Liver (tissue), 9 donors: Measurements from ENCODE around the gene TTC23L. TPM values are rescaled to one million over a fixed set of nuclear protein-coding genes. Genes with fewer than 3 reads are reported as not detected.

Experiments
- DNase-seq: peaks from one replicate; pipeline ENCODE4 v3.0.0-alpha.2; 2017; ENCODE audit warnings: low spot score
- H3K27ac ChIP-seq, 2 donors: one replicate each; pipeline ENCODE4 v1.7.0; 2013; ENCODE audit warnings: inconsistent platforms in 2 of 2, low read length in 2 of 2, control low read depth in 1 of 2, low read depth in 1 of 2, mild to moderate bottlenecking in 1 of 2
- H3K27me3 ChIP-seq, 4 donors: one replicate each; pipeline versions ENCODE4 v1.6.1 to v1.7.0; 2013; ENCODE audit warnings: low read length in 3 of 4, inconsistent platforms in 1 of 4, mild to moderate bottlenecking in 1 of 4, moderate library complexity in 1 of 4; ENCODE audit not compliant: control insufficient read depth in 4 of 4, insufficient read depth in 4 of 4
- H3K36me3 ChIP-seq, 4 donors: one replicate each; pipeline versions ENCODE4 v1.6.1 to v1.7.0; 2013; ENCODE audit warnings: low read length in 3 of 4, mild to moderate bottlenecking in 3 of 4, low read depth in 1 of 4, moderate library complexity in 1 of 4; ENCODE audit not compliant: control insufficient read depth in 4 of 4, insufficient read depth in 3 of 4
- H3K4me1 ChIP-seq, 4 donors: one replicate each; pipeline versions ENCODE4 v1.6.1 to v1.7.0; 2013; ENCODE audit warnings: low read length in 3 of 4, mild to moderate bottlenecking in 3 of 4, moderate library complexity in 1 of 4; ENCODE audit not compliant: control insufficient read depth in 4 of 4, insufficient read depth in 4 of 4
- H3K4me3 ChIP-seq, 3 donors: one replicate each; pipeline versions ENCODE4 v1.6.1 to v1.7.0; 2013; ENCODE audit warnings: low read length in 3 of 3, control low read depth in 1 of 3, low read depth in 1 of 3, mild to moderate bottlenecking in 1 of 3
- H3K9ac ChIP-seq, 2 donors: one replicate each; pipeline ENCODE4 v1.7.0; 2013; ENCODE audit warnings: low read length in 2 of 2, mild to moderate bottlenecking in 2 of 2, moderate library complexity in 2 of 2, control low read depth in 1 of 2, low read depth in 1 of 2
- H3K9me3 ChIP-seq, 4 donors: one replicate each; pipeline versions ENCODE4 v1.6.1 to v1.7.0; 2013; ENCODE audit warnings: low read length in 3 of 4; ENCODE audit not compliant: control insufficient read depth in 4 of 4
- ATF3 ChIP-seq: IDR thresholded peaks from 2 replicates; pipeline ENCODE4 v1.6.1; 2016; ENCODE audit warnings: antibody characterized with exemption
- CTCF ChIP-seq: fragments of 150-350 bp; IDR thresholded peaks from 2 replicates; pipeline ENCODE4 v1.5.1; 2017; ENCODE audit warnings: improper control_type of control experiment, low read depth, low read length; ENCODE audit not compliant: missing input control
- EGR1 ChIP-seq, 2 donors: IDR thresholded peaks; 2 replicates each; pipeline ENCODE4 v1.6.1; 2016 to 2018; ENCODE audit warnings: antibody characterized with exemption in 2 of 2, low read depth in 2 of 2
- FOXA1 ChIP-seq: IDR thresholded peaks from 2 replicates; pipeline ENCODE4 v1.6.1; 2016; ENCODE audit warnings: antibody characterized with exemption
- FOXA2 ChIP-seq: IDR thresholded peaks from 2 replicates; pipeline ENCODE4 v1.6.1; 2016; ENCODE audit warnings: antibody characterized with exemption
- GABPA ChIP-seq, 2 donors: IDR thresholded peaks in 1 of 2; conservative IDR thresholded peaks in 1 of 2; 2 replicates each; pipeline ENCODE4 v1.6.1; 2016; ENCODE audit warnings: antibody characterized with exemption in 2 of 2, mild to moderate bottlenecking in 1 of 2, moderate library complexity in 1 of 2
- HNF4A ChIP-seq, 2 donors: conservative IDR thresholded peaks; 2 replicates each; pipeline ENCODE4 v1.6.1; 2016; ENCODE audit warnings: antibody characterized with exemption in 2 of 2, mild to moderate bottlenecking in 2 of 2
- HNF4G ChIP-seq: IDR thresholded peaks from 2 replicates; pipeline ENCODE4 v1.6.1; 2016; ENCODE audit warnings: antibody characterized with exemption
- JUND ChIP-seq, 2 donors: IDR thresholded peaks; 2 replicates each; pipeline ENCODE4 v1.6.1; 2016; ENCODE audit warnings: antibody characterized with exemption in 2 of 2
- MAX ChIP-seq: IDR thresholded peaks from 2 replicates; pipeline ENCODE4 v1.6.1; 2016; ENCODE audit warnings: antibody characterized with exemption
- NR2F2 ChIP-seq: IDR thresholded peaks from 2 replicates; pipeline ENCODE4 v1.6.1; 2016; ENCODE audit warnings: antibody characterized with exemption
- RAD21 ChIP-seq, 2 donors: IDR thresholded peaks; 2 replicates each; pipeline ENCODE4 v1.6.1; 2016; ENCODE audit warnings: antibody characterized with exemption in 2 of 2, mild to moderate bottlenecking in 2 of 2
- REST ChIP-seq: IDR thresholded peaks from 2 replicates; pipeline ENCODE4 v1.6.1; 2016; ENCODE audit warnings: antibody characterized with exemption, mild to moderate bottlenecking
- RXRA ChIP-seq, 2 donors: IDR thresholded peaks; 2 replicates each; pipeline ENCODE4 v1.6.1; 2017 to 2018; ENCODE audit warnings: antibody characterized with exemption in 2 of 2, mild to moderate bottlenecking in 1 of 2
- SP1 ChIP-seq: IDR thresholded peaks from 2 replicates; pipeline ENCODE4 v1.6.1; 2018; ENCODE audit warnings: antibody characterized with exemption, mild to moderate bottlenecking
- TAF1 ChIP-seq: conservative IDR thresholded peaks from 2 replicates; pipeline ENCODE4 v1.6.1; 2016; ENCODE audit warnings: antibody characterized with exemption, mild to moderate bottlenecking
- YY1 ChIP-seq: IDR thresholded peaks from 2 replicates; pipeline ENCODE4 v1.6.1; 2016; ENCODE audit warnings: antibody characterized with exemption, mild to moderate bottlenecking
- ZBTB33 ChIP-seq: IDR thresholded peaks from 2 replicates; pipeline ENCODE4 v1.6.1; 2016; ENCODE audit warnings: antibody characterized with exemption
- WGBS: extraction: QIAGEN DNeasy Blood & Tissue Kit; methylation state at CpG from one replicate; pipeline ENCODE4 v1.1.7; 2013; 5-methylcytosine and 5-hydroxymethylcytosine counted together
- polyA plus RNA-seq, 2 donors: library from polyadenylated mRNA; stranded (reverse) in 1 of 2; unstranded in 1 of 2; fragments of 200-250 nt in 1 of 2; fragments of >200 nt in 1 of 2; fragmentation: Nextera tagmentation in 1 of 2; extraction: Ambion mirVana in 1 of 2; gene quantifications; one replicate each; pipeline versions ENCODE4 v1.2.1 to v1.2.3, GENCODE V29; 2013 to 2015
- total RNA-seq, 2 donors: library from RNA; depleted of rRNA; stranded (reverse); fragments of >200 nt; gene quantifications; one replicate each; pipeline ENCODE4 v1.2.3, GENCODE V29; 2014
- donor health status: healthy.
- donor health status: healthy.
- donor health status: healthy.
- donor health status: healthy.
- donor health status: healthy.

TTC23L gene
- total and polyA plus RNA-seq, 4 donors = 0.03 to 0.19 (median 0.08) TPM; not detected in 1

GRCh38 chr5:34849253-34849652 is 10.3 kb downstream of the TTC23L start:
- TF ChIP-seq FOXA2 (no peak), ATF3 (no peak), YY1 (no peak), MAX (no peak), ZBTB33 (no peak), CTCF (no peak), JUND (IDR thresholded peaks at IDR 0.05) (no peak), RAD21 (IDR thresholded peaks at IDR 0.05) (no peak), HNF4A (conservative IDR thresholded peaks at IDR 0.05) (no peak), SP1 (no peak), RXRA (IDR thresholded peaks at IDR 0.05) (no peak), REST (no peak), HNF4G (no peak), TAF1 (no peak), NR2F2 (no peak), EGR1 (IDR thresholded peaks at IDR 0.05; ENCODE audit: low read depth in 2 of 2) (no peak), FOXA1 (no peak), GABPA (IDR thresholded peaks at IDR 0.05 in 1 of 2, conservative IDR thresholded peaks at IDR 0.05 in 1 of 2) (no peak)
- Histone ChIP-seq H3K9me3 (no peaks in the 10 kb centered on the region), H3K36me3 (no peaks in the 10 kb centered on the region), H3K9ac (no peak overlapping the region), H3K27me3 (no peaks in the 10 kb centered on the region), H3K27ac (no peak overlapping the region), H3K4me3 (no peak overlapping the region), H3K4me1 (no peaks in the 10 kb centered on the region)
- DNase-seq = no peak
- WGBS = 91% methylated on average over 3 of the region's 3 CpGs
